ENCODE data around the gene CLEC1A.

- TF ChIP-seq CTCF (IDR thresholded peaks at IDR 0.05) (no peak), POLR2A (IDR thresholded peaks at IDR 0.05) (no peak)
These were observed 71.5 kb downstream of the CLEC1A start for GRCh38 chr12:10027311-10027710.

All from uterus (tissue), 2 donors.